Measurements from ENCODE around the gene ZBTB17.

- no peak for TF ChIP-seq NFE2L2 (IDR thresholded peaks at IDR 0.05; ENCODE audit: low read depth, low read length)
- no peak for TF ChIP-seq CTCF (conservative IDR thresholded peaks at IDR 0.05; ENCODE audit: low read depth, low read length)
- TF ChIP-seq POLR2A (IDR thresholded peaks at IDR 0.05; ENCODE audit: low read depth, low read length) = no peak
- TF ChIP-seq RAD21 (IDR thresholded peaks at IDR 0.05; ENCODE audit: low read length) = no peak
Measured at GRCh38 chr1:15954316-15954715, 21.6 kb downstream of the ZBTB17 start.
